HG03558 (cell line): ENCODE results near the gene ROR1.
"Not testable (repeated sequence)": the region's sequence is repeated elsewhere in the genome, so short reads cannot be mapped to it uniquely, and the experiment has no call there.

Experiments
- ATAC-seq: cut with Tn5 transposase; IDR thresholded peaks from one replicate; pipeline ENCODE4 v1.9.1; 2021; ENCODE audit warnings: moderate number of reproducible peaks; ENCODE audit not compliant: unreplicated experiment; ENCODE audit errors: extremely low read depth

The ROR1 gene

DNA sequence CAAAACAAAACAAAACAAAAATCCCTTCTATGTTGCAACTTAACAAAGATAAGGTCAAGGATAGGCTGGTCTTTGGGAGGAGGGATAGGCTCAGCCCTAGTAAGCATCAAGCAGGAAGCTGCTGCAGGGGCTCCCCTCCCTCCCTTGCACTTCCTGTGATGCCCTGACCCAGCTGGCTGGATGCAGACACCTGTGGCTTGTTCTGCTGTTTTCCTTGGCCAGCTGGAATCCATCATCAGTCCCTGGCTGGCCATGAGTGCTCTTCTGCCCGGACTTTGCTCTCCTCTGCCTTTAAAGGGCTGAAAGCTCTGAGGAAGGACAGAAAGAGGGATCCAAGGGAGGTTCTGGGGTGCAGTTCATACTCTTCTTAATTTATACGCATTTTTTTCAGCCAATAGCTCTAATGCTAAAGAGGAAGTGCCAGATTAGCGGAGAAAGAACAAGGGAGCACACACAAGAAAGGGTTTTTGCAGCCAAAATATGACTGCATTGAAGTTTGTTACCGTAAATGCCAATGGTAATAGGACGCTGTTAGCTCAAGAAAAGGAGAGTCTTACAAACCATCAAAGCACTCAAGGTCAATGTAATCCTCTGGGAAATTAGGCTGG lies 409.7 kb downstream of the ROR1 start:
- no peak for ATAC-seq

DNA sequence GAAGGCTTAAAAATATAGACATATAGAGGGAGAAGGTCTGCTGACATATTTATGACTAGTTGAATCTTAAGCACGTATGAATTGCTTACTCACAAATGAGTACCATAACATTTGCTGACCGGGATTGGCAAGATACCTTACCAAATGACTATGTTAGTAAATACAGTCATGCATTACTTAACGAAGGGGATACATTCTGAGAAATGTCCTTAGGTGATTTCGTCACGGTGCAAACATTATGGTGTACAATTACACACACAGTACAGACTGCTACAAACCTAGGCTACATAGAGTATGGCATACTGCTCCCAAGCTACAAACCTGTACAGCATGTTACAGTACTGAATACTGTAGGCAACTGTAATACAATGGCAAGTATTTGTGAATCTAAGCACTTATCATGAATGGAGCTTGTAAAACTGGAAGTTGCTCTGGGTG lies 410.2 kb downstream of the ROR1 start:
- no peak for ATAC-seq

DNA sequence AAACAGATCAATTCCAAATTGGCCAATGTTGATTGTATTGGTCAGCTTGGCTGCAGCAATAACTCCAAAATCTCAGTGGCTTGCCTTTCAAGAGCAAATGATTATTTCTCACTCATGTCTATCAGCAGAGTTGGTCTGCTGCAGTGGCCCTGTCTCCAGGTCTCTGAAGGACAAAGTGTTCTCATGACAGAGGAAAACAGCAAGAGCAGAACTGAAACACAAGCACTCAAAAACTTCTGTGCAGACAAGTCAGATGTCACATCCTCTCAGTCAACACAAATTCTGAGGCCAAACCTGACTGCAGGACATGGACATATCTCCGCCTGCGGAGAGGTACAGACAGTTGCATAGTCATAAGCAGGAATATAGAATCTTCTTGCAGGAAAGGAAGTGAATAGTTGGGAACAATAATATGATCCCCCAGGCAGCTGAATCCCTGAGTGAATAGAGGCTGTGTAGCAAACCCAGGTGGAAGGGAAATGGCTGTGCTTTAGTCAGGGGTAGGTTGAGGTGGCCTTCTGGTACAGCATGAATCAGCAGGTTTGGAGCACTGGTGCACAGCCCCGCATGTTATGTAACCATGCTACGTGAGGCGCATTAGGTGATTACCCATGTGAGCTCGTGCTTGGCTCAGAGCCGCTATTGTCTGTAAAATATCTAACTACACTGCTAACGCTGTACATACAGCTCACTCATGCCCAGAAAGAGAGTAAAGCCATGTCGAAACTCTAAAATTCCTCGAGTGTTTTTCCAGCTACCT lies 412.5 kb downstream of the ROR1 start:
- ATAC-seq = no peak

- ATAC-seq = no peak
Observed at GRCh38 chr1:64186898-64187280, 413.1 kb downstream of the ROR1 start.

DNA sequence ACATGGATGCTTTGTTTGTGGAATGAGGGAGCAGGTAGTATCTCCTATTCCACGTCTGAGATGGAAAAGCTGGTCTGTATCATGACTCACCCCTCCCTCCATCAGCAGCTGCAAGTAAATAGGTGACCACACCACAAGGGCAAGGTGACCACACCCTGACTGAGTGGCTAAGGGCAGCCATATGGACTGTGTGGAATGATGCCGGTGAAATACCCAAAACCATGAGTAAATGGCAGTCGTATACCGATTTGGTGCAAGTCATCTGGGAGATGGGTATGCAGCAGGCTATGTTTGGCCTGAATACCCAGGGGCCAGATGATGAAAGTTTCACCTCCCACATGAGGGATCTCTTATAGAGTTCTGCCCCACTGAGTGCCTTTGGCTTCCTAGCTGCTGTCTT lies 413.8 kb downstream of the ROR1 start:
- no peak for ATAC-seq

DNA sequence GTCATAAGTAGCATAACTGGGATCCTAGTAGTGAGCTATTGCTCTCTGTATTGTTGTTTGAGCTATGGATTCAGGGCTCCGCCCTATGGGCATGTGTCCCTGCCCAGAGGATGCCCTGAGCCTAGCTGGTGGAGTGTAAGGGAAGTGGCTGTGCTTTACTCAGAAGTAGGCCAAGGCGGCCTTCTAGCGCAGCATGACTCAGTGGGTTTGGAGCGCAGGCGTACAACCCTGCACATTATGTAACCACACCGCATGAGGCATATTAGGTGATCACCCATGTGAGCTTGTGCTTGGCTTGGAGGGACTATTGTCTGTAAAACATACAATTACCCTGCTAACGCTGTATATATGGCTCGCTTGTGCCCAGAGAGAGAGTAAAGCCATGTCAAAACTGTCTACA lies 418.5 kb downstream of the ROR1 start:
- ATAC-seq = no peak

- ATAC-seq = no peak
Observed at GRCh38 chr1:64194168-64195080, 420.6 kb downstream of the ROR1 start.

DNA sequence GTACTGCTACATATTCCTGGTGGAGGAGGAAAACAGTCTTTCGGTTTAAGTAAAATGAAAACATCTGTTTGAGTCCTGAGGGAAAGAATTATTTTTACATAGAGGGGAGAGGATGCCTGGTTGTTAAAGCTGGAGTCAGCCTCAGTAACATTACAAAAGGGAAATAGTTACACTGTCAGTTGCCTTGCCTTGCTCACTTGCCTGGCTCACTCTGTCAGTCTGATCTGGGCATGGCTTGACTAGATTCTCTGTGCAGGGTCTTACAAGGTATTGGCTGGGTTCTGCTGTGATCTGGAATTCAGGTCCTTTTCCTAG lies 421.2 kb downstream of the ROR1 start:
- ATAC-seq = no peak

DNA sequence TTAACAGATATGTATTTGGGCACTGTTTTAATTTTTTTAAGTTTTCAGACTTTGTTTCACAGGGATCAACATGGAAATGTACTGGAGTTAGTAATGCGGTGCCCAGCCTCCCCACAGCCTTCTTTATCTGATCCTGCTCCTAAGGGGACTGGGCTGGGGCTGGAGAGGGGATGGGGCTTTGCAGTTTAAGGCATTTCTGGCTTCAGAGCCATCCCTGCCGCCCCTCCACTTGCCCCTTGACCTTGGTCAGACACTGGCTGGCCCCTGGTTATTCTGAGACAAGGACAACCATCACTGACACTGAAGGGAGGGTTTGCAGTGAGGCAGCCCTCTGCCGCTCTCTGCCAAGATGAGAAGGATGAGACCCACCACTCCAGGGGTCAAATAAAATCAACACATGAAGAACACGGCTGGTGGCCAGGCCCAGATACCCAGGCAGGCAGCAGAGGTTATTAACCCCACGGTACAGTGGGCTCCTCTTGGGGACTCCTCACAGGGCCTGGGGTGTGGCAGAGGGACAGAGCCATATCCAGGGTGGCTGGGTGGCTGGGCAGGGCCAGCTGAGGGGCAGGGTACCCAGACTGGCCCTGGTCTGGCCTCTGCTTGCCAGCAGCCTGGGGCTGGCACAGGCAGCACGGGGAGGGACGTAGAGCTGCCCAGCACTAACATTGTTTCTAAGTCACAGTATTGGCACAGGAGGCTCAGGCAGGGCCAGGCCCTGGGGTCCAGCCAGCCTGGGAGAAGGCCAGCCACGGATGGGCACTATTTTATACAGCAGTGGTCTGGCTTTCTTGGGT lies 422.5 kb downstream of the ROR1 start:
- no peak for ATAC-seq

GRCh38 chr1:64197076-64197475 lies 423.3 kb downstream of the ROR1 start:
- ATAC-seq = no peak

DNA sequence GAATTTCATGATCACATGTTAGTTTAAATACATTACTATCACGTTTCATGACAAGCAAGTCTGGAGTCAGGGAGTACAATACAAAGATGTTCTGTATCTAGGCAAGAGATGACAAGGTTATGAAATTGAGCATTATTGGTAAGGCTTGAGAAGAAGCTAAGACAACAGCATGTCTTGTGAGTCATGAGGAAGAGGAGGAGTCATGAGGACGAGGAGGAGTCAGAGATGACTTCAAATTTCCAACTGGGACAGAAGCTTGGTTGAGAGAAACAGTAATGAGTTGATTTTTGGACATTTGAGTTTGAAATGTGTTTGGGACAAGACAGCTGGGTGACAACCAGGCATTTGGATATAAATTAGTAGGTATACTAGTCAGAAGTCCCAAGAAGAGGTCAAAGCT lies 425.3 kb downstream of the ROR1 start:
- no peak for ATAC-seq

GRCh38 chr1:64200064-64200463 lies 426.2 kb downstream of the ROR1 start:
- ATAC-seq = no peak

- no peak for ATAC-seq
Observed at GRCh38 chr1:64203420-64203819, 429.6 kb downstream of the ROR1 start, which contains the start of gene UBE2U. Gene UBE2U, plus strand, starts transcription at chr1:64203623. Its CDS starts 428 bp downstream, at chr1:64204051.

GRCh38 chr1:64209221-64209620 lies 435.4 kb downstream of the ROR1 start:
- ATAC-seq = no peak

DNA sequence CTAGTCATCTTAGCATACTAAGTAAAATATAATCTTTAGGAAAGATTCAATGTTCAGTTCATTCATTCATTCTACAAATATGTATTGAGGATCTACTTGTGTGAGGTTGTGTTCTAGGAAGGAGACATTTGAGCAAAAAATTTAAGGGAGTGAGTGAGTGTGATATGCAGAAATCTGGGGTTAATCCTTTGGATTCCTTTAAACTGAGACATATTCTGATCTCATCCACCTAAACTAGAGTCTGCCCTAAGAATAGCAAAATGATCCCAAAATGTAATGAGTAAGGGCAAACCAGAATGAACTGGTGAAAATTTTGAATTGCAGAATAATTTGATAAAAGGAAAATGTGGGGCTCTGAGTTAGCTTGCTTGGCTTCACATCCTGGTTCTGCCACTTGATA lies 438.2 kb downstream of the ROR1 start:
- ATAC-seq = no peak

GRCh38 chr1:64215576-64215975 lies 441.8 kb downstream of the ROR1 start:
- no peak for ATAC-seq

GRCh38 chr1:64220241-64220640 lies 446.4 kb downstream of the ROR1 start:
- ATAC-seq = no peak

- no peak for ATAC-seq
Observed at GRCh38 chr1:64223329-64224151, 449.7 kb downstream of the ROR1 start.

DNA sequence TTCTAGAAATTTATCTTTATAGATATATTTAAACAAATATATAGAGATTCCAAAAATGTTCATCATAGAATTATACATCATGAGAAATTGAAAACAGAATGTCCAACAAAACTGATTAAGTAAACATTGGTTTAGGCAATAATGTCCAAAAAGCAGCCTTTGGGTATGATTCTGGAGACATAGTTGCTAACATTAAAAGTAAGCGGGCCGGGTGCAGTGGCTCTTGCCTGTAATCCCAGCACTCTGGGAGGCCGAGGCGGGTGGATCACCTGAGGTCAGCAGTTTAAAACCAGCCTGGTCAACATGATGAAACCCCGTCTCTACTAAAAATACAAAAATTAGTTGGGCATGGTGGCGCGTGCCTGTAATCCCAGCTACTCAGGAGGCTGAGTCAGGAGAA lies 450.4 kb downstream of the ROR1 start:
- ATAC-seq = not testable (repeated sequence)
